OCI-LY7 (cell line): ENCODE results near the gene GSE1.

ENCODE experiments used
- CTCF ChIP-seq: fragments of 200-600 bp; sonication (generic); conservative IDR thresholded peaks from 2 replicates; pipeline ENCODE4 v1.5.1; 2014; ENCODE audit warnings: mild to moderate bottlenecking, antibody characterized with exemption, low read length, moderate library complexity, mixed read lengths
- EZH2phosphoT487 ChIP-seq: fragments of 200-600 bp; sonication (generic); IDR thresholded peaks from 2 replicates; pipeline ENCODE4 v1.6.1; 2018; ENCODE audit warnings: low read depth, borderline replicate concordance, mild to moderate bottlenecking, mixed run types, antibody characterized with exemption, low read length, moderate library complexity, mixed read lengths

DNA sequence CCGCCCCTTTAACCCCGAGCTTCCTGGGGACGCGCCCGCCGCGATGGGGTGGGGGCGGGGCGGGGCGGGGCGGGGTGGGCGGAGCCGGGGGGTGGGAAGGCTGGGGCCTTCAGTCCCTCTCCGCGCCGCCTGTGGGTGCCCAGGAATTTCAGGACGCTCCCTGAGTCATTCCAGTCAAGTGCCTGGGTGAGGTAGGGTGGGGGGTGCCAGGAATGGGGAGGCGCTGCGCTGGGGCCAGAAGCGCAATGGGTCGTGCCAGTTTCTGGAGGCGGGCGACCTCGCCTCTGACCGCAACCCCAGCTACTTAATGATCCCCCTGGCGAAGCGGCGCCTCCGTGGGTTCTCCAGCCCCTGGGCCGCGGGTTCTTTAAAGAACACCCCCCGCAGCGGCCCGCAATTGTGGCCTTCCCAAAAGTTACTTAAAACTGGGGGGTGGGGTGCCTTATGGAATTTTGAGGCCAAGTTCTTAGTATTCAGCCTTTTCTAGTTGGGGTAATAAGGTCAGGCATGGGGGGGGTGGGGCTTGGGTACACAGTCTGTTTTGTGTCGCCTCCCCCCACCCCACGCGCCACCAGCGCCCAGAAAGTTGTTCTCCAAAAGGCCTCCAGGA, 826 bp upstream of the GSE1 start:
- TF ChIP-seq CTCF (no peak), EZH2phosphoT487 (no peak)
